H1 (cell line): ENCODE results near the gene NAV2.

Source experiments
- FOSL1 ChIP-seq: IDR thresholded peaks from 2 replicates; pipeline ENCODE4 v1.6.1; 2011; ENCODE audit warnings: mild to moderate bottlenecking, low read depth, low read length, moderate library complexity; ENCODE audit not compliant: insufficient read depth
- GABPA ChIP-seq: IDR thresholded peaks from 2 replicates; pipeline ENCODE4 v1.6.1; 2011; ENCODE audit warnings: mild to moderate bottlenecking, low read length, moderate library complexity, borderline replicate concordance; ENCODE audit not compliant: insufficient read depth
- POLR2AphosphoS5 ChIP-seq: IDR thresholded peaks from 2 replicates; pipeline ENCODE4 v1.6.1; 2011; ENCODE audit warnings: low read depth, low read length
- SP2 ChIP-seq: IDR thresholded peaks from 2 replicates; pipeline ENCODE4 v1.6.1; 2012; ENCODE audit warnings: mild to moderate bottlenecking, low read length, inconsistent platforms
- TAF7 ChIP-seq: optimal IDR thresholded peaks from 2 replicates; pipeline ENCODE3; 2011; ENCODE audit warnings: low read depth, mild to moderate bottlenecking, inconsistent platforms, low read length, moderate library complexity, borderline replicate concordance
- YY1 ChIP-seq: IDR thresholded peaks from 2 replicates; pipeline ENCODE4 v1.6.1; 2011; ENCODE audit warnings: low read depth, mild to moderate bottlenecking, low read length
- TF ChIP-seq, protein P1 (sequence below), 3 experiments: IDR thresholded peaks; 1 replicate in 2 of 3; 2 replicates in 1 of 3; pipeline versions ENCODE4 v1.5.1 to v1.6.1; 2011; ENCODE audit warnings: low read length in 3 of 3, mild to moderate bottlenecking in 3 of 3, inconsistent platforms in 2 of 3, low read depth in 1 of 3, moderate library complexity in 1 of 3; ENCODE audit not compliant: insufficient read depth in 1 of 3; ENCODE audit errors: control extremely low read depth in 1 of 3
- TF ChIP-seq, protein P2 (sequence below): IDR thresholded peaks from 2 replicates; pipeline ENCODE4 v1.6.1; 2012; ENCODE audit warnings: inconsistent platforms

DNA sequence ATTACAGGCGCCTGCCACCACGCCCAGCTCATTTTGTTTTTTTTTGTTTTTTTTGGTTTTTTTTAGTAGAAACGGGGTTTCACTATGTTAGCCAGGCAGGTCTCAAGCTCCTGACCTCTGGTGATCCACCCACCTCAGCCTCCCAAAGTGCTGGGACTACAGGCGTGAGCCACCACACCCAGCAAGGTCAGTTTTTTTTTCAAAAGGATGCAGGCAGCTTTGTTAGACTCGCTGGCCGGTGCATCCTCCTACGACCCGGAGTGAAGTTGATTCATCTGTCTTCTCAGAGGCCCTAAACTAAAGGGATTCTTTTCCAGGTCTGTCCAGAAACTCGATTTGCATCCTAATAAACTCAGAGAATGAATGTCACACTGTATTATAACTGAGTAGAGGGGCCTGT lies 265.3 kb downstream of the NAV2 start:
- TF ChIP-seq, protein P1, sequence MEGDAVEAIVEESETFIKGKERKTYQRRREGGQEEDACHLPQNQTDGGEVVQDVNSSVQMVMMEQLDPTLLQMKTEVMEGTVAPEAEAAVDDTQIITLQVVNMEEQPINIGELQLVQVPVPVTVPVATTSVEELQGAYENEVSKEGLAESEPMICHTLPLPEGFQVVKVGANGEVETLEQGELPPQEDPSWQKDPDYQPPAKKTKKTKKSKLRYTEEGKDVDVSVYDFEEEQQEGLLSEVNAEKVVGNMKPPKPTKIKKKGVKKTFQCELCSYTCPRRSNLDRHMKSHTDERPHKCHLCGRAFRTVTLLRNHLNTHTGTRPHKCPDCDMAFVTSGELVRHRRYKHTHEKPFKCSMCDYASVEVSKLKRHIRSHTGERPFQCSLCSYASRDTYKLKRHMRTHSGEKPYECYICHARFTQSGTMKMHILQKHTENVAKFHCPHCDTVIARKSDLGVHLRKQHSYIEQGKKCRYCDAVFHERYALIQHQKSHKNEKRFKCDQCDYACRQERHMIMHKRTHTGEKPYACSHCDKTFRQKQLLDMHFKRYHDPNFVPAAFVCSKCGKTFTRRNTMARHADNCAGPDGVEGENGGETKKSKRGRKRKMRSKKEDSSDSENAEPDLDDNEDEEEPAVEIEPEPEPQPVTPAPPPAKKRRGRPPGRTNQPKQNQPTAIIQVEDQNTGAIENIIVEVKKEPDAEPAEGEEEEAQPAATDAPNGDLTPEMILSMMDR (IDR thresholded peaks at IDR 0.05; ENCODE audit: control extremely low read depth in 1 of 3, insufficient read depth in 1 of 3, low read depth in 1 of 3, low read length in 3 of 3) = no peak
- no peak for TF ChIP-seq YY1
- TF ChIP-seq TAF7 = no peak
- TF ChIP-seq, protein P2, sequence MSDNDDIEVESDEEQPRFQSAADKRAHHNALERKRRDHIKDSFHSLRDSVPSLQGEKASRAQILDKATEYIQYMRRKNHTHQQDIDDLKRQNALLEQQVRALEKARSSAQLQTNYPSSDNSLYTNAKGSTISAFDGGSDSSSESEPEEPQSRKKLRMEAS = no peak
- no peak for TF ChIP-seq GABPA
- no peak for TF ChIP-seq POLR2AphosphoS5
- TF ChIP-seq SP2 = no peak
- no peak for TF ChIP-seq FOSL1
